ENCODE results near the gene EMB.
"Not testable (repeated sequence)": the region's sequence is repeated elsewhere in the genome, so short reads cannot be mapped to it uniquely, and the experiment has no call there.

The EMB gene

GRCh38 chr5:50420343-50420935, 20.6 kb downstream of the EMB start:
- no peak for DNase-seq

- DNase-seq, result not testable (repeated sequence)
These were observed 21.4 kb downstream of the EMB start for GRCh38 chr5:50419656-50420055.

- DNase-seq, result not testable (repeated sequence)
These were observed 24.5 kb downstream of the EMB start for GRCh38 chr5:50416637-50417036.

DNA sequence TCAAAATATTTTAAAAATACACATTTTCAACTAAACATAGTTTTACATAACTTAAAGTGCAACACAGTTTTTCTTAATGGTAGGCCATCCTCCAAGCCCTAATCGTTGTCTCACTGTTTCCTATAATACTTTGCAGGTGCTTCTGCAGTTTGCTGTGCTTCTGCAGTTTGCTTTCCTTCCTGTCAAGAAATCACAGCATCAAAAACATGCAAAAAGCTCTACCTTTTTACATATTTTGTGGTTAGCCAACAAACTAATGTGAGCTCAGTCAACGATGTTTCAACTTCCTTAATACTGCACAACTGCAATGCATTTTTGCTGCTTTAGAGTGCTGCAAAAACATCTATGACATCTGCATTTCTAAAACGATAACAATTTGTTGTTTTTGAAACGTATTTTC, 25.2 kb downstream of the EMB start:
- no peak for DNase-seq

DNA sequence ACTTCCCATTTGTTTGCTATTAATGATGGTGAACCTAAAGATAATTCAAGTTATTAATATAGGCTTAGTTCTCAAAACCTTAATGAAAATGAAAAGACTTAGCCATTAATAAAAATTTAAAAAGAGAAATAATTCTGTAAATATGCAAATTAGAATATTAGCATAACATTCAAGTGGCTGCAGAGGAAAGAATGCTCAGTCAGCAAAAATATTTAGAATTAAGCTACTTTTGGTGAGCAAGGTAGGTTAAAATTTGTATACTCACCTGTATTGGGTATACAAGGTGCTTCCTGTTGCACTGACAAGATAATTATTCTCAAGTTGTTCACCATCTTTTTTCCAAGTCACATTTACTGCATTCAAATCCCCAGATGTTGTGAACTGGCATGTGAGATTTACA, 30.2 kb downstream of the EMB start:
- DNase-seq, result not testable (repeated sequence)

DNA sequence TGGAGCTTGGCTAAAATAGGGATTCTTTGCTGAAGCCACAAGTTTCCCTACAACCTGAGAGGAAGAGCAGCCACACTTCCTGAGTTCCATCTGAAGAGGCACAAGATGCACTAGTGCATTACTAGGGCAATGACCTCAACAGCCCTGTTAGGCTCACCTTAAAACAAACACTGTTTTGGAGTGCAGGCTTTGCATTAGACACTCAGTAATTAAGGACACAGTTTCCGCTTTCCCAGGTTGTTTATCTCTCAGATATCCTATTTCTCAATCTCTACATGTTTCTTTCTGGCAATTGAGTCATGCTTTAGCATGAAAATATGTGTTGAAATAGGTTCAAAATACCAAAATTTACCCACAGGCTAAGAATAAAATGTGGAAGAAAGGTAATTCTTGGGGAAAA, 34.2 kb downstream of the EMB start:
- DNase-seq, result no peak

- no peak for DNase-seq
These were observed 39.8 kb downstream of the EMB start for GRCh38 chr5:50401336-50401735.

DNA sequence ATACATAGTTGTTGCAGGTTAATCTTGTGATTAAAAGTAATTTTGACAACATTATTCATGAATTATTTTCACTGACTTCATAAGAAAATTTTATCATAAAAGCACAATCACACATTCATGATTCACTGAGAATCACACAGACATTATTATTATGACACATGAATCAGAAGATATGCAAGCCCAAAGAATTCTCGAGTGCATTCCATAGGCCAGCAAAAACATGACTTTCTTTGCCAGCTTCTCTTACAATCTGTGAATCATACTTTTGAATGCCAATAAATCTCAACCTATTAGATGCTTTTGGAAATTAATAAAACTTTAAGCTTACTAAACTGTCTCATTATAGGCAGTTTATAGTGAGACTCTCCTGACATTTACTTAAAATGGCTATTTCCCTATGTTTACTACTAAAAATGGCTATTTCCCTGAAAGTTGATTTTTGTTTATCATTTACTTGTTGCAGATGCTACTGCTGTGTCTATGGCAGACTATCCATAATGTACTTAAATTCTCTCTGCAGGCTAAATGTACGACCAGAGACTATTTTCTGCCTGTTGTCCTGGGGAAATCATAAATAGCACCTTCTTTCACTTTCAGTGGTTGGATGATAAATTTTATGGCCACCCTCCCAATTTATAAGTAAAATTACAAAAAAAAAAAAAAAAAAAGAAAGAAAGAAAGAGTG, 47.0 kb downstream of the EMB start:
- DNase-seq, result not testable (repeated sequence)

- DNase-seq, result not testable (repeated sequence)
These were observed 48.8 kb downstream of the EMB start for GRCh38 chr5:50392289-50392688.

- DNase-seq, result not testable (repeated sequence)
These were observed 56.7 kb downstream of the EMB start for GRCh38 chr5:50384381-50384780.

GRCh38 chr5:50376696-50377095, 64.4 kb downstream of the EMB start:
- not testable (repeated sequence) for DNase-seq

DNA sequence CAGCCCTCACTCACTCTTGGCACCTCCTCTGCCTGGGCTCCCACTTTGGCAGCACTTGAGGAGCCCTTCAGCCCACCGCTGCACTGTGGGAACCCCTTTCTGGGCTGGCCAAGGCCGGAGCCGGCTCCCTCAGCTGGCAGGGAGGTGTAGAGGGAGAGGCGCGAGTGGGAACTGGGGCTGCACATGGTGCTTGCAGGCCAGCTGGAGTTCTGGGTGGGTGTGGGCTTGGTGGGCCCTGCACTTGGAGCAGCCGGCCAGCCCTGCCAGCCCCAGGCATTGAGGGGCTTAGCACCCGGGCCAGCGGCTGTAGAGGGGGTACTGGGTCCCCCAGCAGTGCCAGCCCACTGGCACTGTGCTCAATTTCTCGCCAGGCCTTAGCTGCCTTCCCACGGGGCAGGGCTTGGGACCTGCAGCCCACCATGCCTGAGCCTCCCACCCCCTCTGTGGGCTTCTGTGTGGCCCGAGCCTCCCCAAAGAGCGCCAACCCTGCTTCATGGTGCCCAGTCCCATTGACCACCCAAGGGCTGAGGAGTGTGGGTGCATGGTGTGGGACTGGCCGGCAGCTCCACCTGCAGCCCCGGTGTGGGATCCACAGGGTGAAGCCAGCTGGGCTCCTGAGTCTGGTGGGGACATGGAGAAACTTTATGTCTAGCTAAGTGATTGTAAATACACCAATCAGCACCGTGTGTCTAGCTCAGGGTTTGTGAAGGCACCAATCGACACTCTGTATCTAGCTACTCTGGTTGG, 71.6 kb downstream of the EMB start:
- not testable (repeated sequence) for DNase-seq

GRCh38 chr5:50365426-50366251, 75.4 kb downstream of the EMB start:
- DNase-seq, result no peak

- DNase-seq, result not testable (repeated sequence)
These were observed 76.4 kb downstream of the EMB start for GRCh38 chr5:50364535-50365309.

GRCh38 chr5:50359187-50359586, 81.9 kb downstream of the EMB start:
- no peak for DNase-seq

GRCh38 chr5:50352382-50352781, 88.7 kb downstream of the EMB start:
- no peak for DNase-seq

Data from stimulated activated CD4-positive, alpha-beta T cell treated with anti-CD3 and anti-CD28 coated beads, Interleukin-4, amount 100 ng/mL, for 4 hours (primary cell).